Measurements from ENCODE around the gene PDE2A. TPM values are rescaled to one million over a fixed set of nuclear protein-coding genes. Genes with fewer than 3 reads are reported as not detected.

PDE2A gene
- total and polyA plus RNA-seq, 2 donors (not counting 1 experiment from before 2014, with no cell fraction given), result 0.88 to 2.9 TPM

- 97% methylated on average over 4 of the region's 6 CpGs for WGBS (ENCODE audit: insufficient coverage)
- H3K4me1 Mint-ChIP-seq, result peaks cover 9% of the 10 kb centered on the region
- no peaks in the 10 kb centered on the region for H3K79me2 ChIP-seq (ENCODE audit: control insufficient read depth, insufficient read depth, low read length)
- peaks cover 0 to 13% (median 6%) of the 10 kb centered on the region in 4 experiments for H3K27me3 ChIP-seq (replicated peaks in 1 of 4; ENCODE audit: control extremely low read depth in 1 of 4, control insufficient read depth in 3 of 4, insufficient read depth in 4 of 4, low read length in 3 of 4)
- ATAC-seq (ENCODE audit: low read depth) (no peak), DNase-seq (no peak)
- H4K20me1 ChIP-seq (ENCODE audit: control insufficient read depth, insufficient read depth, low read length, poor library complexity, severe bottlenecking), result no peaks in the 10 kb centered on the region
- H3K4me1 ChIP-seq (ENCODE audit: control insufficient read depth in 2 of 2, insufficient read depth in 2 of 2, low read length in 2 of 2), result peaks cover 0 to 3% of the 10 kb centered on the region in 2 donors
- H3K4me3 Mint-ChIP-seq, result no peak overlapping the region
- CTCF ChIA-PET, result no interaction called here
- no peak overlapping the region for H3K4me3 ChIP-seq (ENCODE audit: control extremely low read depth in 1 of 5, extremely low read depth in 1 of 5, insufficient read depth in 1 of 5, low read depth in 2 of 5, low read length in 4 of 5)
- H3K27me3 Mint-ChIP-seq, result peaks cover 31% of the 10 kb centered on the region
- no peaks in the 10 kb centered on the region for H3K9me3 Mint-ChIP-seq (ENCODE audit: insufficient read depth)
- POLR2A ChIA-PET, result no interaction called here
- TF ChIP-seq CTCF (IDR thresholded peaks at IDR 0.05), result no peak
- TF ChIP-seq EZH2 (IDR thresholded peaks at IDR 0.05; ENCODE audit: borderline replicate concordance, insufficient read depth, low read depth, low read length, poor library complexity, severe bottlenecking), result no peak
- intact Hi-C loops (cut with micrococcal nuclease), result no loop called here
- no peak overlapping the region for H3K4me2 ChIP-seq (replicated peaks; ENCODE audit: low read depth, low read length, poor library complexity, severe bottlenecking)
- no peak overlapping the region for H3K27ac ChIP-seq (ENCODE audit: low read length in 2 of 2)
- no peaks in the 10 kb centered on the region for H3K36me3 ChIP-seq (replicated peaks in 1 of 2; ENCODE audit: control extremely low read depth in 1 of 2, control insufficient read depth in 1 of 2, extremely low read depth in 1 of 2, insufficient read depth in 2 of 2, low read length in 1 of 2)
- H2AFZ ChIP-seq (ENCODE audit: insufficient read depth, low read depth, low read length, poor library complexity, severe bottlenecking), result no peak overlapping the region
- H3K27ac Mint-ChIP-seq, result no peak overlapping the region
- no peak overlapping the region for H3K9ac ChIP-seq (ENCODE audit: low read length)
- H3K9me3 ChIP-seq (ENCODE audit: control extremely low read depth in 1 of 3, control insufficient read depth in 2 of 3, insufficient read depth in 1 of 3, low read length in 2 of 3), result no peaks in the 10 kb centered on the region
These were observed 97.6 kb downstream of the PDE2A start for GRCh38 chr11:72576661-72577060.

GRCh38 chr11:72576243-72576595 is 98.0 kb downstream of the PDE2A start:
- Histone ChIP-seq H3K36me3 (replicated peaks in 1 of 2; ENCODE audit: control extremely low read depth in 1 of 2, control insufficient read depth in 1 of 2, extremely low read depth in 1 of 2, insufficient read depth in 2 of 2, low read length in 1 of 2) (no peaks in the 10 kb centered on the region), H3K4me3 (ENCODE audit: control extremely low read depth in 1 of 5, extremely low read depth in 1 of 5, insufficient read depth in 1 of 5, low read depth in 2 of 5, low read length in 4 of 5) (no peak overlapping the region), H3K27ac (ENCODE audit: low read length in 2 of 2) (no peak overlapping the region), H3K9me3 (ENCODE audit: control extremely low read depth in 1 of 3, control insufficient read depth in 2 of 3, insufficient read depth in 1 of 3, low read length in 2 of 3) (no peaks in the 10 kb centered on the region), H3K79me2 (ENCODE audit: control insufficient read depth, insufficient read depth, low read length) (no peaks in the 10 kb centered on the region), H3K4me1 (ENCODE audit: control insufficient read depth in 2 of 2, insufficient read depth in 2 of 2, low read length in 2 of 2) (peaks cover 0 to 3% of the 10 kb centered on the region in 2 donors), H2AFZ (ENCODE audit: insufficient read depth, low read depth, low read length, poor library complexity, severe bottlenecking) (no peak overlapping the region), H3K27me3 (replicated peaks in 1 of 4; ENCODE audit: control extremely low read depth in 1 of 4, control insufficient read depth in 3 of 4, insufficient read depth in 4 of 4, low read length in 3 of 4) (peaks cover 0 to 13% (median 6%) of the 10 kb centered on the region in 4 experiments), H4K20me1 (ENCODE audit: control insufficient read depth, insufficient read depth, low read length, poor library complexity, severe bottlenecking) (no peaks in the 10 kb centered on the region), H3K4me2 (replicated peaks; ENCODE audit: low read depth, low read length, poor library complexity, severe bottlenecking) (no peak overlapping the region), H3K9ac (ENCODE audit: low read length) (no peak overlapping the region)
- no peak overlapping the region for H3K4me3 Mint-ChIP-seq
- WGBS (ENCODE audit: insufficient coverage), result 85% methylated on average over 4 of the region's 5 CpGs
- intact Hi-C loops (cut with micrococcal nuclease), result no loop called here
- H3K4me1 Mint-ChIP-seq, result peaks cover 9% of the 10 kb centered on the region
- no peaks in the 10 kb centered on the region for H3K9me3 Mint-ChIP-seq (ENCODE audit: insufficient read depth)
- CTCF ChIA-PET, result no interaction called here
- TF ChIP-seq EZH2 (IDR thresholded peaks at IDR 0.05; ENCODE audit: borderline replicate concordance, insufficient read depth, low read depth, low read length, poor library complexity, severe bottlenecking), result no peak
- TF ChIP-seq CTCF (IDR thresholded peaks at IDR 0.05), result no peak
- POLR2A ChIA-PET, result no interaction called here
- H3K27ac Mint-ChIP-seq, result no peak overlapping the region
- ATAC-seq (ENCODE audit: low read depth) (no peak), DNase-seq (no peak)
- peaks cover 34% of the 10 kb centered on the region for H3K27me3 Mint-ChIP-seq

Measured in B cell (primary cell).